NOMO-1 (cell line): ENCODE measurements around the gene ADAMTS12.

ENCODE experiments used
- DNase-seq, 2 experiments: peaks; one replicate each; lab custom pipeline; 2025; ENCODE audit not compliant: unreplicated experiment in 2 of 2; lab: John Stamatoyannopoulos, UW

ADAMTS12 gene

DNA sequence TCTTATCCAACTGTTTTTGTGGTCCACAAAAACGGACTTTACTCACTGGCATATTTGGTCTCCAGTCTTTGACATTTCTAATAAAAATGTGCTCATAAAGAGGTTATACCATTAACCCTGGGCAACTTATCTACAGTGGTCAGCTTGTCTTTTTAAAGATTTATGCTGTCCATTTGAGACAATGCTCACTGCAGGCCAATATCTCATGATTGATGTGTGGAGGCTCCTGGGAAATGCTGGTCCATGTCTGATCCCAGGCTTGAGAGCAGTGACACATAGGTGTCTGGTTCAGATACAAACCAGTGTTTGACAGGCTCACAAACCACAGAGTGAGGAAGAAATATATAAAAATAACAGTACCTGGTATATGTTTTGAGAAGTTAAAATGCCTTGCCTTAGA, 270.3 kb downstream of the ADAMTS12 start:
- DNase-seq: no peak

GRCh38 chr5:33614039-33614438, 277.8 kb downstream of the ADAMTS12 start:
- no peak for DNase-seq

DNA sequence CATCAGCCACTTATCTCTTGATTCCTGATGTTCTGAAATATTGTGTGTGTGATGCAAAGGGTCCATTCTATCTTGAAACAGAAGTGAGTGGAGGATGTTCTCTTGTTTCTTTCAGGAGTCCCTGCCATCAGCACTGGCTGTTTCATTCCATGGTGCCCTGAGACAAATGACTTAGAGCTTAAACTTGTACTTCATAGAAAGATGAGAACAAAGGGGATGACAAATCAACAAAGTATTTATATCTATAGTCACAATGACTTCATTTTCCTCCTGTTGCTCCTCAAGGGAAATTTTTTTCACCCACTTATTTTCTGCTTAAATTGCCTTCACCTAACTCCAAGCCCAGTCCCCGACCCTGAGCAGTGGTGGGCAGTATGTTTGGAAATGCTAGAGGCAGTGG, 279.4 kb downstream of the ADAMTS12 start:
- DNase-seq: no peak

DNA sequence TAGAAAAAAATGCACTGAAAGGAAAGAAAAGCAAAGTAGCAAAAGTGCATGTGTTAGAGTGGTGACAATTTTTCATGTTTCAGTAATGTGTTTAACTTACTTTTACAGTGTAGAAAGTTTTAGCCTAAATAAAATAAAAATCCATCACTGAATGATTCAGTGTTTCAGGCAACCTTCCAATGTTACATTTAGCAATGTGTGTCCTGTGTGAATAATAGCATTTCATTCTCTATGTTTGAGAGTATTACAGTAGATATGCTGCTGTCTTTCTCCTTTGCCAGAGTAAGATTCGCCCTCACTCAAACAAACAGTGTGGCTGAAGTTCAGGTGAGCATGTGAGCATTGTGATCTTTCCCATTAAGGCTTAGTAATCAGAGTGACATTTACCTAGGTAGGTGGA, 279.9 kb downstream of the ADAMTS12 start:
- DNase-seq: no peak

DNA sequence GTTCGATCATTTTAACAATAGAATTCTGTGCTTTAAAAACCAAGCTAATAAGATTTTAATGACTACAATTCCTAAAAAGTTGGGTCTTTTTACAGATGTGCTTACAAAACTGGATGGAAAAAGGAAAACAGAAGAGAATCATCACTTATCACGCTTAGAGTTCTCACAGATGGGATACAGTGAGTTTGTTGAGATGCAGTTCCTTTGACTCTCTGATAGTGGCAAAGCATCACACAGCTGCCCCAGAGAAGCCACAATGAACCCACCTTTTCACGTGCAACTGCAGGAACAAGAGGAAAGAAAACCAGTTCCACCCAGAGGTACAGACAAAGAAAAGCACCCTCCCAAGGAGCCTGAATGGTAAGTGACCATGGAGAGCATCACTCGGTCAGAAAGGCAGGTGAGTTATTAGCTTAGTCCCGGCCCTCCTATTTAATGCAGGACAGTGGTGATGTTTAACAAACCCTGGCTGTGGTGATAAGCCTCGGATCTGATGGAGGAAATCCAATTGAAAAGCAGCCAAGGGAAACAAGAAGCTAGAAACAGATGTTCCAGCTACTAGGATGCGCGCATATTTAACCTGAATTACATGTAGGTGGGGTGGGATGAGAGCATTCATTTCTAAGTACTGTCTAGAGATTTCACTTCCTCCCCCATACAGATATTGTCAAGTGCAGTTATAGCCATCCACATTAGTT, 283.3 kb downstream of the ADAMTS12 start:
- no peak for DNase-seq

DNA sequence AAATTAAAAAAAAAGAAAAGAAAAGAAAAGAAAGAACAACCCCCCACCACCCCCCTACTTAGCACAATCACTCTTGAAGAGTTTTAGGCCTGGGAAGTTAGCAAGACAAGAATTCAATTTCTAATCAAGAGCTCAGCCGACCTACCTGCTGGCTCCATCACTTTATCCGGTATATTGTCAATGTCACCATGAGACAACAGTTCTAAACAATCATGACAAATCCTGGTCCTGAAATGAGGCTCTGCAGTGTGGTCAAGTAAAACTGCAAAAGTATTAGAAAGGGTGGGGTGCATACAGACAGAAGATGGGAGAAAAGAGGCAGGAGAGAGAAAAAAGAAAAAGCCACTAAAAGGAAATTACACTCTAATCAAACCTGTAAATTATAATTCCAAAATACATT, 287.3 kb downstream of the ADAMTS12 start:
- DNase-seq: no peak

DNA sequence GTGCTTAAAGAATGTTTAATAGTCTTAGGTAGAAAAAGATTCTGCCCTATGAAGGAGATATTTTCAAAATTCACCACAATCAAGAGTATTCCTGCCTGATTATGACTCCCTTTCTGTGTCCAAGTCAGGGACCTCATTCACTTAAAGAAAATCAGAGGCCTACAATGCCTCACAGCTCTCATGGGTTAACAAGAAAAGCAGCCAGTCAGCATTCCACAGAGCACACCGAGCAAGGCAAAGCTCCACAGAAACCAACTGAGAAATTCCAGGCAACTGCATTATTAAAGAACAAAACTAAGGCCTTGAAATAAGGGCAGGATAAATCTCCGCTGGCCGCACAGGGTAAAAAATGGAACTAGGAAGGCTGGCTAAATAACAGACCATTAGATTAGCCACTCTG, 289.9 kb downstream of the ADAMTS12 start:
- no peak for DNase-seq

- DNase-seq: no peak
Observed at GRCh38 chr5:33595303-33595702, 296.5 kb downstream of the ADAMTS12 start.

- no peak for DNase-seq
Observed at GRCh38 chr5:33594006-33594405, 297.8 kb downstream of the ADAMTS12 start.

DNA sequence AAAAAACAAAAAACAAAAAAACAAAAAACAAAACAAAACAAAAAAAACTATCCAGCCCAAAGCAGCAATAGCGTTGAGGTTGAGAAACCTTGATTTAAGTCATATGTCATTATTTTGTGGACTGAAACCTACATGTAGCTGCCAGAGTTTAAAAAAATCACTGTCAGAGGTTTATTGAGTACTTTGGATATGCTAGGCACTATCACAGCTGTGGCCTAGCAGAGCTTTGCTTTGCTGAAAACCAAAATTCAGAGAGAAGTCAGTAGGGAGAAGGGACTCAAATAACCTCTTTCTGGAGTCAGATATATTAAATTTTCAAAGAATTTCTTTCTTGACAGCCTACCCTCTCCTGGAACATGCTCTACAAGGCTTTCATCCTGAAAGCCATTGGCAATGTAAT, 299.5 kb downstream of the ADAMTS12 start:
- DNase-seq: no peak

DNA sequence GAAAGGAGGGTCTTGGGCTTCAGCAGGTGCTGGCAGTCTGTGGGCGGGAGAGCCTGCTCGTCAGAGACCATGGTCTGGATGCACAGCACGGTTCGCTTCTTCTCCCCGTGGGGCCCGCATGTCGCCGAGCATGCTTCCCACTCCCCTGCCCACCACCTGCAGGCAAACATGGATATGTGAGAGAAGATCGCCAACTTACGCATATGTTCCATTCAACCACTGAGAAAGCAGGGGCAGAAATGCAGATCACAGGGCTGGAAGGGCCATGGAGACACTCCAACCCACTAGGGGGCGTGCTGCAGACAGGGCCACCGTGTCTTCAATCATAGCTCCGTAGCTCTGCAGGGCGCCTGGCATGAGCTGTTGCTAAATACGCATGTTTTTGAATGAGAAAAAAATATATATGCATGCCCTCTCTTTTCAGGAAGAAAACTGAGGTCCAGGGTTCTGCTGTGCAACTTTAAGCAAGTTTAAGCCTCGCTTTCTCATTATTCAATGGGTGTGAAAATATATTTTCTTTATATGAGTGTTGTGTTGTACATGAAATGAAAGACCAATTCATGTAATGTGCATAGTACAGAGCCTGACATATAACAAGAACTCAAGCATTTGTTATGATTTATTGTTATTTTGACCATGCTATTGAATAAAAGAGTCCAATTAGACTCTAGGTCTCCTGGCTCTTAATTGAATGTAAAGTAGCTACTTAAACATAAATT, 303.0 kb downstream of the ADAMTS12 start:
- DNase-seq: peak; percentile 30 to 59

DNA sequence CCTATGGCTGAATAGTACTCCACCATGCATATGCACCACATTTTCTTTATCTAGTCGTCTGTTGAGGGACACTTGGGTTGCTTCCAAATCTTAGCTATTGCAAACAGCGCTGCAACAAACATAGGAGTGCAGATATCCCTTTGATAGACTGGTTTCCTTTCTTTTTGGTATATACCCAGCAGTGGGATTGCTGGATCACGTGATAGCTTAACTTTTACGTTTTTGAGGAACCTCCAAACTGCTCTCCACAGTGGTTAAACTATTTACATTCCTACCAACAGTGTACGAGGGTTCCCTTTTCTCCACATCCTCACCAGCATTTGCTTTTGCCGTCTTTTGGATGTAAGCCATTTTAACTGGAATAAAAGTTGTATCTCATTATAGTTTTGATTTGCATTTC, 308.5 kb downstream of the ADAMTS12 start:
- DNase-seq: no peak

- no peak for DNase-seq
Observed at GRCh38 chr5:33582417-33582816, 309.4 kb downstream of the ADAMTS12 start.

DNA sequence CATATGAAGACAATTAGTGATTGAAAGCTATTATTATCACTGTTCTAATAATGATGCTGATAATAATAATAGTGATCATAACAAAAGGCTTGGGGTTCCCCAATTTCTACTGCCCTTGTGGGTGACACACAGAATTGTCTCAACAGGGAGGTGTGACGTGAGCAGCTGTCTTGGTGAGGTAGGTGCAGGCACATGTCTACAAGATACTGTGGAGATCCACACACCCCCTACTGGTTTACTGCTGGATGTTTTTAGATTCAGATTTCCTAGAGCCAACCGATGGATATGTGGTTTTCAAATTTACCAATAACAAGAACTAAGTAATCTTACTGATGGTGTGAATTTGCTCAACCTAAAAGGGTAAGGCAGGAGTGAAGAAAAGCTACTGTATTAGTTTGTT, 312.0 kb downstream of the ADAMTS12 start:
- no peak for DNase-seq

- DNase-seq: no peak
Observed at GRCh38 chr5:33579152-33579551, 312.6 kb downstream of the ADAMTS12 start.

DNA sequence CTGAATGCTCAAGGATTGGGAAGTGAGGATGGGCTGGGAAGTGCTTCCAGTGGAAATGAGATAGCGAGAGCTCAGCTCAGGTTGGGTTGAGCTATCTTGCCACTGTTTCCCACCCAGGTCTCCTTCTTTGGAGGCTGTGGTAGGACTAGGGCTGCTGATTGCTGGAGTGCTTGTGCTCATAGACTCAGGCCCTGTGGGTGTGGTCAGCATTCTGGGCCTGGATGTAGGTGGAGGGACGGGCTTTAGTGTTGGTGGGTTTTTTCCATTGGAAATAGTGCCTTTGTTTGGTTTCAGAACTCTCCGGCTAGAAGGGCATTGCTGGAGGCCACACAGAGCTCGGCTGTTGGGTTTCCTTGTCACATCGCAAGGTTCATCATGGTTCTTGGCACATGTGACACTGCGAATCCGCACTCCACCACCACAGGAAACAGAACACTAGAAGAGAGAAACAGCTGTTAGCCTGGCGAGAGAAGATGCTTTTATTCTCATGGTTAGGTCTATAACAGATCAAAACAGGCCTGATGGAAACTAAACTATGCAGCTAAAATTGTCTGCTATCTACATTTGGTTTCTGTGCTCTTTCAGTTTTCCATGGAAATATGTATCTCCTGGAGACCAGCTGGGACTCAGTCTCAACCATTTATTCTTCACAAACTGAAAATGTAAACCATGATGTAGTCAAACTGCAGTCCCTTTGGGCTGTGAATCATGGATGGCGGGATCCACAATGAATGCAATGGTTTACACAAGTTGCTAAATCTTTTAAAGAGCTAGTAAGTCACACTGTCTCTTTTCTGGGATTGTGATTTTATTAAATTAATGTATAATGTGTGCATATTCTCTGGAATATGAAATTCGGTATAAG, 314.8 kb downstream of the ADAMTS12 start:
- DNase-seq: no peak

GRCh38 chr5:33565324-33565723, 326.5 kb downstream of the ADAMTS12 start:
- DNase-seq: no peak

- DNase-seq: peak in 1 of 2 experiments; percentile 9
Observed at GRCh38 chr5:33563983-33564908, 327.5 kb downstream of the ADAMTS12 start.

- no peak for DNase-seq
Observed at GRCh38 chr5:33563530-33563929, 328.3 kb downstream of the ADAMTS12 start.

DNA sequence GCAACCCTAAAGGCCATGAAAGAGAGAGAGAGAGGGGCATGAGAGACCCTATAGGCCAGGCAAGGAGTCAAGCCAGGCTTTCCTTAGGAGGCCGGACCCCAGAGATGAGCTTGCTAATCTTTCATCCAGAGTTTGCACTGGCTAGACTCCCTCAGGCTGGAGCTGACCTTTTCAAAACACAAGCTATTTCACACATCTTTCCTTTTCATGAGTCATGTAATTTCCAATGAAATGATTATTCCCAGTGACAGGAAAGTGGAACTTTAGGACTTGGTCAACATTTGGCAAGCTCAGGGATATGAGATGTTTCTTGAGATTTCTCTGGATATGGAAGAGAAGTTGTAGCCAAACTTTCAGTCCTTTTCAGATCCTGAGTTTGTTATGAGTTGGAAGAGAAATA, 333.3 kb downstream of the ADAMTS12 start:
- DNase-seq: no peak
